ENCODE data around the gene INTS12. TPM values are rescaled to one million over a fixed set of nuclear protein-coding genes. Genes with fewer than 3 reads are reported as not detected.

Gene INTS12
- total and polyA plus RNA-seq, 2 of the 8 experiments (the other 6 are each of a cell fraction or from before 2014, with no cell fraction given): 12.3 to 14.1 TPM

DNA sequence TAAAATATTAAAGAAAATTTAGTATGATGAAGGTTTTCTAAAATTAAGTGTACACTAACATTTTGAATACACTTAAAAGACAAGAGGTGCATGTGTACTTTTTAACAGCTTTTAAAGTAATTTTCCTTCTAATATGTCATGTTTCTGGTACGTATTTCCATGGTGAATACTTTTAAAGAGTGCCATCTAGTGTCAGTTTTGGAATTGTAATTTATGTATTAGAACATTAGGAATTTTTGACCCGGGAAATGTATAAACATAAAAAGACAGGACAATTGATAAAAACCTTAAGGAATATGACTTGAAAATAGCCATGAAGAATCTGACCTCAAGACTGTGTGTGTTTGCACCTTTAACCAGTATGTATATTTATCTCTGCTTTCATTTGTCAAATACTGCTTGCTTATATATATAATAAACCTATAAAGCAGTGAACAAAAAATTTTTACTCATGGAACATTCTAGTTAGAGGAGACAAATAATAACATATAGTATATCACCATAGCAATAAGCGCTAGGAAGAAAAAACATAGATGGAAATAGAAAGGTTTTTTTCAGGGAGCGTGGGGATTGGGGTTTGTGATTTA, 7.3 kb upstream of the INTS12 start:
- no peak overlapping the region for H3K18ac ChIP-seq (ENCODE audit: extremely low read depth, low read length)
- H2BK120ac ChIP-seq (replicated peaks; ENCODE audit: low read depth, low read length): no peak overlapping the region
- no peak overlapping the region for H2AFZ ChIP-seq (ENCODE audit: low read length)
- no peak overlapping the region for H2BK5ac ChIP-seq (ENCODE audit: low read depth, low read length)
- ChIA-PET POLR2A (ENCODE audit: partially characterized antibody) (no interaction called here), CTCF (ENCODE audit: partially characterized antibody) (interaction anchor here (0.8 to 1.4 kb wide), 4 partner anchors 11 to 219 kb away, joined by 3 to 4 read pairs (median 4); no protein-coding TSS in a partner anchor)
- no peak overlapping the region for H2BK20ac ChIP-seq (ENCODE audit: low read length)
- no peak overlapping the region for H2BK15ac ChIP-seq (ENCODE audit: low read length)
- no peaks in the 10 kb centered on the region for H3K27me3 ChIP-seq (replicated peaks in 1 of 4; ENCODE audit: control insufficient read depth in 3 of 4, extremely low read depth in 1 of 4, insufficient read depth in 3 of 4, low read length in 3 of 4)
- no peak overlapping the region for H4K8ac ChIP-seq (ENCODE audit: extremely low read depth, insufficient read depth, low read length)
- H3K4ac ChIP-seq (replicated peaks; ENCODE audit: insufficient read length, low read depth, low read length): no peak overlapping the region
- no peak overlapping the region for H3K27ac ChIP-seq (ENCODE audit: low read depth, low read length)
- H3K56ac ChIP-seq (replicated peaks; ENCODE audit: insufficient read length, low read depth, low read length): no peak overlapping the region
- 93 to 100% methylated on average over 1 to 4 of the region's 4 CpGs for WGBS, 2 experiments (ENCODE audit: extremely low coverage in 1 of 2, insufficient coverage in 1 of 2, insufficient read length in 1 of 2, insufficient replicate concordance in 2 of 2, low coverage in 1 of 2, low lambda C conversion rate in 2 of 2, missing lambda C conversion rate in 1 of 2)
- H3K23ac ChIP-seq (ENCODE audit: insufficient read length): no peak overlapping the region
- H3K9ac ChIP-seq (replicated peaks in 1 of 4; ENCODE audit: extremely low read depth in 1 of 4, low read depth in 3 of 4, low read length in 3 of 4): no peak overlapping the region
- H3K23me2 ChIP-seq (ENCODE audit: low read depth, low read length): no peaks in the 10 kb centered on the region; the same call in 1 of the 2 replicates
- no peak overlapping the region for H3K14ac ChIP-seq (ENCODE audit: insufficient read length)
- H2AK5ac ChIP-seq (ENCODE audit: low read depth, low read length): no peak overlapping the region
- DNase-seq (ENCODE audit: low read depth in 1 of 2, low spot score in 2 of 2): no peak
- no peak overlapping the region for H4K91ac ChIP-seq (replicated peaks; ENCODE audit: insufficient read length, low read length)
- peaks cover 0 to 6% of the 10 kb centered on the region in 2 experiments for H4K20me1 ChIP-seq (replicated peaks in 1 of 2; ENCODE audit: control insufficient read depth in 1 of 2, insufficient read depth in 2 of 2, low read length in 2 of 2)
- FAIRE-seq: no peak
- H3K4me2 ChIP-seq (ENCODE audit: insufficient read depth in 1 of 2, low read depth in 2 of 2, low read length in 2 of 2): no peak overlapping the region
- no peak overlapping the region for H4K5ac ChIP-seq (ENCODE audit: insufficient read length, low read depth, low read length)
- H3K4me1 ChIP-seq (replicated peaks in 1 of 4; ENCODE audit: control insufficient read depth in 3 of 4, insufficient read depth in 4 of 4, low read length in 3 of 4): no peaks in the 10 kb centered on the region
- H3K36me3 ChIP-seq (ENCODE audit: control insufficient read depth in 2 of 4, insufficient read depth in 4 of 4, low read length in 3 of 4): peaks cover 0 to 19% (median 7%) of the 10 kb centered on the region in 4 experiments; a peak in 4 of 8 replicates
- H3K79me1 ChIP-seq (ENCODE audit: low read depth, low read length): 0 out of 2 replicates have a peak, but pooled peaks cover 3% of the 10 kb centered on the region
- no peak overlapping the region for H2BK12ac ChIP-seq (ENCODE audit: low read depth, low read length)
- no peak overlapping the region for H3K4me3 ChIP-seq (ENCODE audit: extremely low read depth in 1 of 4, insufficient read depth in 2 of 4, low read depth in 3 of 4, low read length in 4 of 4)
- peaks cover 0 to 51% of the 10 kb centered on the region in 2 experiments; a peak in 3 of 4 replicates for H3K79me2 ChIP-seq (ENCODE audit: control insufficient read depth in 1 of 2, insufficient read depth in 2 of 2, low read length in 2 of 2)
- peaks cover 0 to 2% of the 10 kb centered on the region in 2 experiments; a peak in 2 of 4 replicates for H3K9me3 ChIP-seq (ENCODE audit: insufficient read depth in 2 of 2, low read depth in 1 of 2, low read length in 1 of 2)
- TF ChIP-seq RAD21 (IDR thresholded peaks at IDR 0.05 in 1 of 2, conservative IDR thresholded peaks at IDR 0.05 in 1 of 2; ENCODE audit: low read depth in 2 of 2, low read length in 2 of 2): no peak
- TF ChIP-seq TAF1 (IDR thresholded peaks at IDR 0.05; ENCODE audit: low read depth, low read length): no peak
- TF ChIP-seq, protein P1, sequence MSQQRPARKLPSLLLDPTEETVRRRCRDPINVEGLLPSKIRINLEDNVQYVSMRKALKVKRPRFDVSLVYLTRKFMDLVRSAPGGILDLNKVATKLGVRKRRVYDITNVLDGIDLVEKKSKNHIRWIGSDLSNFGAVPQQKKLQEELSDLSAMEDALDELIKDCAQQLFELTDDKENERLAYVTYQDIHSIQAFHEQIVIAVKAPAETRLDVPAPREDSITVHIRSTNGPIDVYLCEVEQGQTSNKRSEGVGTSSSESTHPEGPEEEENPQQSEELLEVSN (IDR thresholded peaks at IDR 0.05): no peak
- TF ChIP-seq BRCA1 (IDR thresholded peaks at IDR 0.05; ENCODE audit: low read depth, low read length): no peak
- TF ChIP-seq SIX5 (IDR thresholded peaks at IDR 0.05; ENCODE audit: low read depth, low read length): no peak
- TF ChIP-seq RXRA (IDR thresholded peaks at IDR 0.05; ENCODE audit: insufficient read depth, low read depth, low read length): no peak
